ENCODE measurements around the gene PI4K2B.

The PI4K2B gene

DNA sequence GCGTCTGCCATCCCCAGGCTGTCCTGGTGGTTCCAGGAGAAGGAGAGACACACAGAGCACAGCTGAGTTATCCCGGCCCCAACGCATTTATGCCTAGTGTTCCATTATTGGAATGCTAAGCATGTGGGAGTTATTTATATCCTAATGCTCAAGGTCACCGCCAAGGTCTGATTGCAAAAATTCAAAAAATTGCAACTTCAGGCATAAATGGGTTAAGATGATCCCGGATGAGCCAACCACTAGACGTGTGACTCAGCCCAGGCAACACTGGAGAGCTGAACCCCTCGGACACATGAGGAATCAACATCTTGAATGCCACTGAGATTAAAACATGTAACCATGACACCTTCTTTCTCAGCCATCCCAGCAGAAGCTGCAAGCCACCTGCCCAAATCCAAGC lies 74.9 kb downstream of the PI4K2B start:
- no peak for TF ChIP-seq SP3 (tag by site-specific recombination; IDR thresholded peaks at IDR 0.05)
- TF ChIP-seq, protein P1, sequence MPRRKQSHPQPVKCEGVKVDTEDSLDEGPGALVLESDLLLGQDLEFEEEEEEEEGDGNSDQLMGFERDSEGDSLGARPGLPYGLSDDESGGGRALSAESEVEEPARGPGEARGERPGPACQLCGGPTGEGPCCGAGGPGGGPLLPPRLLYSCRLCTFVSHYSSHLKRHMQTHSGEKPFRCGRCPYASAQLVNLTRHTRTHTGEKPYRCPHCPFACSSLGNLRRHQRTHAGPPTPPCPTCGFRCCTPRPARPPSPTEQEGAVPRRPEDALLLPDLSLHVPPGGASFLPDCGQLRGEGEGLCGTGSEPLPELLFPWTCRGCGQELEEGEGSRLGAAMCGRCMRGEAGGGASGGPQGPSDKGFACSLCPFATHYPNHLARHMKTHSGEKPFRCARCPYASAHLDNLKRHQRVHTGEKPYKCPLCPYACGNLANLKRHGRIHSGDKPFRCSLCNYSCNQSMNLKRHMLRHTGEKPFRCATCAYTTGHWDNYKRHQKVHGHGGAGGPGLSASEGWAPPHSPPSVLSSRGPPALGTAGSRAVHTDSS (tag by site-specific recombination; IDR thresholded peaks at IDR 0.05) = no peak
- TF ChIP-seq, protein P2, sequence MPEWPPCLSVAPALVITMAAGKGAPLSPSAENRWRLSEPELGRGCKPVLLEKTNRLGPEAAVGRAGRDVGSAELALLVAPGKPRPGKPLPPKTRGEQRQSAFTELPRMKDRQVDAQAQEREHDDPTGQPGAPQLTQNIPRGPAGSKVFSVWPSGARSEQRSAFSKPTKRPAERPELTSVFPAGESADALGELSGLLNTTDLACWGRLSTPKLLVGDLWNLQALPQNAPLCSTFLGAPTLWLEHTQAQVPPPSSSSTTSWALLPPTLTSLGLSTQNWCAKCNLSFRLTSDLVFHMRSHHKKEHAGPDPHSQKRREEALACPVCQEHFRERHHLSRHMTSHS (tag by site-specific recombination; IDR thresholded peaks at IDR 0.05) = no peak
- TF ChIP-seq ZBTB20 (tag by site-specific recombination; IDR thresholded peaks at IDR 0.05) = no peak
- no peak for TF ChIP-seq ZNF169 (tag by site-specific recombination; IDR thresholded peaks at IDR 0.05)
- TF ChIP-seq MEIS1 (CRISPR knock-in tag; IDR thresholded peaks at IDR 0.05; ENCODE audit: borderline replicate concordance) = no peak
- TF ChIP-seq ZNF658 (tag by site-specific recombination; IDR thresholded peaks at IDR 0.05) = no peak
- TF ChIP-seq, protein P3, sequence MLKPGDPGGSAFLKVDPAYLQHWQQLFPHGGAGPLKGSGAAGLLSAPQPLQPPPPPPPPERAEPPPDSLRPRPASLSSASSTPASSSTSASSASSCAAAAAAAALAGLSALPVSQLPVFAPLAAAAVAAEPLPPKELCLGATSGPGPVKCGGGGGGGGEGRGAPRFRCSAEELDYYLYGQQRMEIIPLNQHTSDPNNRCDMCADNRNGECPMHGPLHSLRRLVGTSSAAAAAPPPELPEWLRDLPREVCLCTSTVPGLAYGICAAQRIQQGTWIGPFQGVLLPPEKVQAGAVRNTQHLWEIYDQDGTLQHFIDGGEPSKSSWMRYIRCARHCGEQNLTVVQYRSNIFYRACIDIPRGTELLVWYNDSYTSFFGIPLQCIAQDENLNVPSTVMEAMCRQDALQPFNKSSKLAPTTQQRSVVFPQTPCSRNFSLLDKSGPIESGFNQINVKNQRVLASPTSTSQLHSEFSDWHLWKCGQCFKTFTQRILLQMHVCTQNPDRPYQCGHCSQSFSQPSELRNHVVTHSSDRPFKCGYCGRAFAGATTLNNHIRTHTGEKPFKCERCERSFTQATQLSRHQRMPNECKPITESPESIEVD (tag by site-specific recombination; IDR thresholded peaks at IDR 0.05) = no peak
- TF ChIP-seq, protein P4, sequence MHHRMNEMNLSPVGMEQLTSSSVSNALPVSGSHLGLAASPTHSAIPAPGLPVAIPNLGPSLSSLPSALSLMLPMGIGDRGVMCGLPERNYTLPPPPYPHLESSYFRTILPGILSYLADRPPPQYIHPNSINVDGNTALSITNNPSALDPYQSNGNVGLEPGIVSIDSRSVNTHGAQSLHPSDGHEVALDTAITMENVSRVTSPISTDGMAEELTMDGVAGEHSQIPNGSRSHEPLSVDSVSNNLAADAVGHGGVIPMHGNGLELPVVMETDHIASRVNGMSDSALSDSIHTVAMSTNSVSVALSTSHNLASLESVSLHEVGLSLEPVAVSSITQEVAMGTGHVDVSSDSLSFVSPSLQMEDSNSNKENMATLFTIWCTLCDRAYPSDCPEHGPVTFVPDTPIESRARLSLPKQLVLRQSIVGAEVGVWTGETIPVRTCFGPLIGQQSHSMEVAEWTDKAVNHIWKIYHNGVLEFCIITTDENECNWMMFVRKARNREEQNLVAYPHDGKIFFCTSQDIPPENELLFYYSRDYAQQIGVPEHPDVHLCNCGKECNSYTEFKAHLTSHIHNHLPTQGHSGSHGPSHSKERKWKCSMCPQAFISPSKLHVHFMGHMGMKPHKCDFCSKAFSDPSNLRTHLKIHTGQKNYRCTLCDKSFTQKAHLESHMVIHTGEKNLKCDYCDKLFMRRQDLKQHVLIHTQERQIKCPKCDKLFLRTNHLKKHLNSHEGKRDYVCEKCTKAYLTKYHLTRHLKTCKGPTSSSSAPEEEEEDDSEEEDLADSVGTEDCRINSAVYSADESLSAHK (tag by site-specific recombination; IDR thresholded peaks at IDR 0.05) = no peak
- TF ChIP-seq ZNF837 (tag by site-specific recombination; IDR thresholded peaks at IDR 0.05) = no peak
- Histone ChIP-seq H3K9me3 (ENCODE audit: control insufficient read depth, insufficient read depth, low read depth, low read length) (no peaks in the 10 kb centered on the region), H3K27ac (ENCODE audit: extremely low read depth, low read depth, low read length) (no peak overlapping the region), H3K4me1 (ENCODE audit: control insufficient read depth, insufficient read depth, low read length) (no peaks in the 10 kb centered on the region), H3K36me3 (ENCODE audit: control insufficient read depth in 2 of 2, insufficient read depth in 1 of 2, low read length in 2 of 2) (no peaks in the 10 kb centered on the region), H3K4me3 (ENCODE audit: low read depth, low read length) (no peak overlapping the region)
- CTCF ChIA-PET = no interaction called here
- POLR2A ChIA-PET = no interaction called here

DNA sequence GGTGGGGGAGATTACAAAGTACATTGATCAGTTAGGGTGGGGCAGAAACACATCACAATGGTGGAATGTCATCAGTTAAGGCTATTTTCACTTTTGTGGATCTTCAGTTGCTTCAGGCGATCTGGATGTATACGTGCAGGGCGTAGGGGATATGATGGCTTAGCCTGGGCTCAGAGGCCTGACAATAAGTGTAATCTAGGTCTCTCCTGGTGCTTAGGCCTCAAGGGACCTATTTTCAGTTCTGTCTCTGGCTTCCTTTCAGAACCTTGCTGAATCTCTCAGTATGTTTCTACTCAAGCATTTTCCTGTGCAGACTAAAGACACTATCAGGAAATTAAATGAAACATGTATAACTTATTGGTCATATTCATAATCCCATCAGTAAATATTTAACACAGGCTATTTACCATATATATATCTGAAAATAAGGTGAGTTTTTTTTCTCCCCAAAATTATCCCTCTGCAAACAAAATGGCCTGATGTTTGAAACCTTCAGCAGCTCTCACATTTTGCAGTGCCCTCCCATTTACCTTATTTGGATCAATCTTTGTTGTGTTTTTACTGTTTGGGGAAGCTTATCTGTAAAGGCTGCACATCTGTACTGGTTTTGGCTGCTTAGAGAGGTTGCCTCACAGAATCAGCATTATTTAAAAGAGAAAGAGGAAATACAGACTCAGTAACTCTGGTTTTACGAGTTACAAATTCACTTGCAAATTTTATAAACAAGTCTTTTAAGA lies 76.4 kb downstream of the PI4K2B start:
- H3K36me3 ChIP-seq (ENCODE audit: control insufficient read depth in 2 of 2, insufficient read depth in 1 of 2, low read length in 2 of 2) = peaks cover 0 to 11% of the 10 kb centered on the region in 2 experiments; a peak in 2 of 3 replicates
- no peak overlapping the region for H3K4me3 ChIP-seq (ENCODE audit: low read depth, low read length)
- H3K27ac ChIP-seq (ENCODE audit: extremely low read depth, low read depth, low read length) = no peak overlapping the region
- H3K9me3 ChIP-seq (ENCODE audit: control insufficient read depth, insufficient read depth, low read depth, low read length) = no peaks in the 10 kb centered on the region
- CTCF ChIA-PET = interaction anchor here (0.7 to 1.0 kb wide), 2 partner anchors 11 to 75 kb away, joined by 3 to 4 read pairs; no protein-coding TSS in a partner anchor
- POLR2A ChIA-PET = no interaction called here
- H3K4me1 ChIP-seq (ENCODE audit: control insufficient read depth, insufficient read depth, low read length) = no peaks in the 10 kb centered on the region
- TF ChIP-seq ZNF707 (tag by site-specific recombination; IDR thresholded peaks at IDR 0.05) = no peak
- no peak for TF ChIP-seq GLIS2 (tag by site-specific recombination; IDR thresholded peaks at IDR 0.05)
- no peak for TF ChIP-seq ZNF560 (tag by site-specific recombination; IDR thresholded peaks at IDR 0.05; ENCODE audit: borderline replicate concordance)

DNA sequence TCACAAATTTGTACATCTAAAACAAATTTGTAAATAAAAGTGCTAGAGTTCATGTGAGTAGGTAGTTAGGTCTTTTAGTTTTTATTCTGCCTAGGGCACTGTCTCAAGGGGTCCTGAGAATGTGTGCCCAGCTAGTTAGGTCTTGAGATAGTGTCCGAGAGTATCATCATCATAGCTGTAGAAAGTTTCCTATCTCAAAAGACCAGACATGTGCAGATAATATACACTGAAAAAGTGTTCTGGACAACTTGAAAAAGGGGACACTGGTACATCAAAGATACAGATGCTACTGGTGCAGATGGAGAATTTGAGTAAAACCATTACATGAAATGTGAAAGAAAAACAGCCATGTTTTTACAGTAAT lies 77.0 kb downstream of the PI4K2B start:
- Histone ChIP-seq H3K4me3 (ENCODE audit: low read depth, low read length) (no peak overlapping the region), H3K4me1 (ENCODE audit: control insufficient read depth, insufficient read depth, low read length) (no peaks in the 10 kb centered on the region), H3K27ac (ENCODE audit: extremely low read depth, low read depth, low read length) (no peak overlapping the region), H3K9me3 (ENCODE audit: control insufficient read depth, insufficient read depth, low read depth, low read length) (no peaks in the 10 kb centered on the region), H3K36me3 (ENCODE audit: control insufficient read depth in 2 of 2, insufficient read depth in 1 of 2, low read length in 2 of 2) (peaks cover 5 to 16% of the 10 kb centered on the region in 2 experiments; a peak in 2 of 3 replicates)
- CTCF ChIA-PET = interaction anchor here (0.6 to 0.7 kb wide), 4 partner anchors 12 to 459 kb away, joined by 4 to 5 read pairs (median 4); no protein-coding TSS in a partner anchor
- TF ChIP-seq ZNF473 (tag by site-specific recombination; IDR thresholded peaks at IDR 0.05) (no peak), ZNF16 (tag by site-specific recombination; IDR thresholded peaks at IDR 0.05; ENCODE audit: low read depth) (no peak), ZNF214 (tag by site-specific recombination; IDR thresholded peaks at IDR 0.05; ENCODE audit: borderline replicate concordance) (no peak), GLIS1 (tag by site-specific recombination; IDR thresholded peaks at IDR 0.05) (no peak), ZNF670 (tag by site-specific recombination; IDR thresholded peaks at IDR 0.05; ENCODE audit: low read depth) (no peak), GLI4 (tag by site-specific recombination; IDR thresholded peaks at IDR 0.05) (no peak)
- TF ChIP-seq, protein P5, sequence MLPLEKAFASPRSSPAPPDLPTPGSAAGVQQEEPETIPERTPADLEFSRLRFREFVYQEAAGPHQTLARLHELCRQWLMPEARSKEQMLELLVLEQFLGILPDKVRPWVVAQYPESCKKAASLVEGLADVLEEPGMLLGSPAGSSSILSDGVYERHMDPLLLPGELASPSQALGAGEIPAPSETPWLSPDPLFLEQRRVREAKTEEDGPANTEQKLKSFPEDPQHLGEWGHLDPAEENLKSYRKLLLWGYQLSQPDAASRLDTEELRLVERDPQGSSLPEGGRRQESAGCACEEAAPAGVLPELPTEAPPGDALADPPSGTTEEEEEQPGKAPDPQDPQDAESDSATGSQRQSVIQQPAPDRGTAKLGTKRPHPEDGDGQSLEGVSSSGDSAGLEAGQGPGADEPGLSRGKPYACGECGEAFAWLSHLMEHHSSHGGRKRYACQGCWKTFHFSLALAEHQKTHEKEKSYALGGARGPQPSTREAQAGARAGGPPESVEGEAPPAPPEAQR (tag by site-specific recombination; IDR thresholded peaks at IDR 0.05) = no peak
- TF ChIP-seq, protein P6, sequence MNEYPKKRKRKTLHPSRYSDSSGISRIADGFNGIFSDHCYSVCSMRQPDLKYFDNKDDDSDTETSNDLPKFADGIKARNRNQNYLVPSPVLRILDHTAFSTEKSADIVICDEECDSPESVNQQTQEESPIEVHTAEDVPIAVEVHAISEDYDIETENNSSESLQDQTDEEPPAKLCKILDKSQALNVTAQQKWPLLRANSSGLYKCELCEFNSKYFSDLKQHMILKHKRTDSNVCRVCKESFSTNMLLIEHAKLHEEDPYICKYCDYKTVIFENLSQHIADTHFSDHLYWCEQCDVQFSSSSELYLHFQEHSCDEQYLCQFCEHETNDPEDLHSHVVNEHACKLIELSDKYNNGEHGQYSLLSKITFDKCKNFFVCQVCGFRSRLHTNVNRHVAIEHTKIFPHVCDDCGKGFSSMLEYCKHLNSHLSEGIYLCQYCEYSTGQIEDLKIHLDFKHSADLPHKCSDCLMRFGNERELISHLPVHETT (tag by site-specific recombination; IDR thresholded peaks at IDR 0.05) = no peak
- POLR2A ChIA-PET = no interaction called here

Measured in HEK293 (cell line).